ENCODE measurements around the gene KRTAP13-4.

The KRTAP13-4 gene, protein sequence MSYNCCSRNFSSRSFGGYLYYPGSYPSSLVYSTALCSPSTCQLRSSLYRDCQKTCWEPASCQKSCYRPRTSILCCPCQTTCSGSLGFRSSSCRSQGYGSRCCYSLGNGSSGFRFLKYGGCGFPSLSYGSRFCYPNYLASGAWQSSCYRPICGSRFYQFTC

DNA sequence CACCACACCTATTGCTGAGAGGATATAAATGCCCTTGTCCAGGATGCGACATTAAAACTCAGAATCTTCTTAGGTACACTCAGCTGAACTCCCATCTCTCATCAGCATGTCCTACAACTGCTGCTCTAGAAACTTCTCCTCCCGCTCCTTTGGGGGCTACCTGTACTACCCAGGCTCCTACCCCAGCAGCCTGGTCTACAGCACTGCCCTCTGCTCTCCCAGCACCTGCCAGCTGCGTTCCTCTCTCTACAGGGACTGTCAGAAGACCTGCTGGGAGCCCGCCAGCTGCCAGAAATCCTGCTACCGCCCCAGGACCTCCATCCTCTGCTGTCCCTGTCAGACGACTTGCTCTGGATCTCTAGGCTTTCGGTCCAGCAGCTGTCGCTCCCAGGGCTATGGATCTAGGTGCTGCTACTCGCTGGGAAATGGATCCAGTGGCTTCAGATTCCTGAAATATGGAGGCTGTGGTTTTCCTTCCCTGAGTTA, at the start of gene KRTAP13-4:
Gene KRTAP13-4 (plus strand): TSS at position 51 of the 486 bp plus-strand sequence. CDS start 56 bp downstream, at position 107.
- no peak for DNase-seq (ENCODE audit: low read depth)

DNA sequence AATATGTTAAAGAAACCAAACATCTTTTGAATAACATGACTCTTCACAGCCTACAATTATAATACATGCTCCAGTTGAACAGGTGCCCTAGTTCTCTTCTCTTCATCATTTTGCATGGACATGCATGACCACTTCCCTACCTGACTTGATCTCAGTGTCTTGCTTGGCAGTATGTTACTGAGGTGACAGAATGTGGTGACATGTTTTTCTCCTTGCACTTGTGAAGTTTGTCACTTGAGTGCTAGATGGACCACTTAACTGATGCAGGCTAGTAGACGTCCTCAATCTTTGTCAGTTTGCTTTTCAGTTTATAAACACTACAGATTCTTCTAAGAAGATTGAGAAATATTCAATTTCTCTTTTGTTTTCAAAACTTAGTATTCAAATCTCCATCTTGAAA, 47.8 kb upstream of the KRTAP13-4 start:
- no peak for DNase-seq (ENCODE audit: low read depth)

DNA sequence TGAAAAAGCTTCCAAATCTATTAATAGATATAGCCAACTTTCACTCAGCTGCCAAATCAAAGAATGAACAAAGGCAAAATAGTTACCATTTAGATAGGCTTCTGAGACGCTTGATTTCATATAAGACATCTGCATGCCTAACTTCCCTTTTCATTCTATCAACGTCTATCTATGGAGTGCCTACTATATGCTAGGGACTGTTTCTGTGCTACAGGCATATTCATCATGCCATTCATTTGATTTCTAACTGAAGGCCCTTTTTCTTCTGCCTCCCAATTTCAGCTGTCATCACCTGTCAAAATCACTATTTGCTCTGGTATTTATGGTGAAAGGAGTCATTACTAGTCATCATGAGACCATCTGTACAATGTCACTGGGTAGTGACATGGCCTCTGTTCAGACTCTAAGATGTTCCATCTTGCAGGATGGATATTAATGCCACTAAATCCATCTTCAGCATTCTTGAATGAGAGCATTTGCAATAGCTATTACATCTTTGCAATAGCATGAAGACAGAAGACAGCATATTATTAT, 38.5 kb upstream of the KRTAP13-4 start:
- DNase-seq (ENCODE audit: low read depth): no peak

DNA sequence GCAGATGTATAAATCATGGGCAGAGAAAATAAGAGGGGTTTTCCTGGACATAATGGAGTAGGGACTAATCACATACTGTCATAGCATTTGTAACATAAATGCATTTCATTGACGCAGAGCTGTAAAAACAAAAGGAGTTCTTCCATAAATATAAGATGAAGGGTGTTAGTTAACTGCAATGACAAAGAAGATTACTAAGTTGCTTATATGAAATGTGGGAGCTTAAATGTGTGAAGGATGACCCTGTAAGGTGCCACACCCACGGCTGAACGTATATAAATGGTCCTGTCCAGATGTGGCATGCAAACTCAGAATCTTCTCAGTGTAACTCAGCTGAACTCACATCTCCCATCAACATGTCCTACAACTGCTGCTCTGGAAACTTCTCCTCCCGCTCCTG, 34.3 kb upstream of the KRTAP13-4 start, which contains the start of gene KRTAP13-1:
Gene KRTAP13-1 (plus strand): TSS at position 301 of the 400 bp plus-strand sequence. CDS start 56 bp downstream, at position 357.
- no peak for DNase-seq (ENCODE audit: low read depth)

DNA sequence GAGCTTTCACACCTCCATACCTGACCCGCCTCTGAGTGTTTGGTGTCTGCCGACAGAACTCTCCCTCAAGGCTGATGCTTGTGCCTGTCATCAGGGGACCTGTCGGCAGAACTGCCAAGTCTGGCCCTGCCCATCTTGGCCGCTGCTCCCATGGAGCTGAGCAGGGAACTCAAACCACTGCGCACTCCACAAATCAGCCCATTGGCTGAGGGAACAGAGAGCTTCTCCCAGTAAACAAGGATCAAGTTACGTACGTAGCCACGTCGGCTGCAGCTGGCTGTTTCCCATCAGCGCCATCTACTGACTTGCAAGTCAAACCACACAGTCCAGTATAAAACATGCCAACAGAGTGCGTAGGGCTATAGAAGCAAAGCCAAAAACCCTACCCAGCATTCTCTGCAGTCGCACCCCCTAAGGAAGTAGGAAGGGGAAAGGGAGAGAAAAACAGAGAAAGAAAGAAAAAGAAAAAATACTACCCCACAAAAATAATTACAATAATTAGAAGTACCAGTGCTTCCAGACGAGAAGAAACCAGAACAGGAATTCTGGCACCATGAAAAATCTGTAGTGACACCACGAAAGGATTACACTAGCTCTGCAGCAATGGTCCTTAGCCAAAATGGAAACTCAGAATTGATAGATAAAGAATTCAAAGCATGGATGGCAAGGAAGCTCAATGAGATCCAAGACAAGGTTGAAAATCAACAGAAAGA, 21.1 kb upstream of the KRTAP13-4 start:
- peak; percentile 4 for DNase-seq (ENCODE audit: low read depth)

DNA sequence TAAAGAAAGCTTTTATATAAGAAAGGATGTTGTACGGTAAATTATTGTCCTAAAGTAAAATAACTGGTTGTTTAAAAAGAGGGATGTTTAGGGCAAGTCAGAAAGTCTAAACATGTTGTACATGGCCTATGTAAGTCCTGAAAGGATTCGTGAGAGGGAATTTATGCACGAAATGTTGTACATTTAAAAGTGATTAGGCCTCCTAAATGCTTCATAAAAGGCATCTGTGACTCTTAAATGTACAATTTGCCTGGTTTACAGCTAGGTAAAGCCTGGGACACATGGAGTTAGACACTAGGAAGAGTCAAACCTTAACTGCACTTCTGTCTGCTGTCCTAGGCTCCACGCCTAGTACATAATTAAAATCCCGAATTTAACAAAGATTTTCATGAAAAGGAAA, 14.0 kb upstream of the KRTAP13-4 start:
- no peak for DNase-seq (ENCODE audit: low read depth)

DNA sequence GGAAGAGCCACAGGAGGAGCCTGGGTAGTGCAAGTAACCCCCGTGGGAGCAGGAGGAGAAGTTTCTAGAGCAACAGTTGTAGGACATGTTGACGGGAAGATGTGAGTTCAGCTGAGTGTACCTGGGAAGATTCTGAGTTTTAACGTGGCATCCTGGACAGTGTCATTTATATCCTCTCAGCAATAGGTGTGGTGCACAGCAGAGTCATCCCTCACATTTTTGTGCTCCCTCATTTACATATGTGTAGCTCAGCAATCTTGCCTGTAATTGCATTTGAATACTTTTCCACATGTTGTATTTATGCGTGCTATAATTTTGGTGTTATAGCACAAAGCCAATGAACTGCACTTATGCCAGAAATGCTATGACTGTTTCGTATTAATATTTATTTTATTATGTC, 4.2 kb upstream of the KRTAP13-4 start, which contains the start of gene KRTAP13-3:
Gene KRTAP13-3 (minus strand): TSS at position 101 of the 400 bp plus-strand sequence. CDS start 14 bp downstream, at position 87.
- DNase-seq (ENCODE audit: low read depth): no peak

DNA sequence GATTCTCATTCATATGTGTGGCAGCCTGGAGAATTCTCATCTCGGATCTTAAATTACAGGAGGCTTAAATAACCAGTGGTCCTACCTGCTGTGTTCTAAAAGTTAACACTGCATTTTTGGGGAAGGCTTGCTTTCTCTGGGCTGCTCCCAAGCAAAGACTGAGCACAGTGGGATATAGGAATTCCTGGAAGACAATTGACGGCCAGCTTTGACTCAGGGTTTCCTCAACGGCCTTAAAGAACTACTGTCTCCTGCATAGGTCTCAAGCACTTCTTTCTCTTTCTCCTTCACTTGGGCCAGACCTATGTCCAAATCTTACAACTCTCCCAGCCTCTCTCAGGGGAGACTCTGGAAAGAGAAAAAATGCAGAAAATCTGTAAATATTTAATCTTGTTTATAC, 3.3 kb upstream of the KRTAP13-4 start:
- no peak for DNase-seq (ENCODE audit: low read depth)

DNA sequence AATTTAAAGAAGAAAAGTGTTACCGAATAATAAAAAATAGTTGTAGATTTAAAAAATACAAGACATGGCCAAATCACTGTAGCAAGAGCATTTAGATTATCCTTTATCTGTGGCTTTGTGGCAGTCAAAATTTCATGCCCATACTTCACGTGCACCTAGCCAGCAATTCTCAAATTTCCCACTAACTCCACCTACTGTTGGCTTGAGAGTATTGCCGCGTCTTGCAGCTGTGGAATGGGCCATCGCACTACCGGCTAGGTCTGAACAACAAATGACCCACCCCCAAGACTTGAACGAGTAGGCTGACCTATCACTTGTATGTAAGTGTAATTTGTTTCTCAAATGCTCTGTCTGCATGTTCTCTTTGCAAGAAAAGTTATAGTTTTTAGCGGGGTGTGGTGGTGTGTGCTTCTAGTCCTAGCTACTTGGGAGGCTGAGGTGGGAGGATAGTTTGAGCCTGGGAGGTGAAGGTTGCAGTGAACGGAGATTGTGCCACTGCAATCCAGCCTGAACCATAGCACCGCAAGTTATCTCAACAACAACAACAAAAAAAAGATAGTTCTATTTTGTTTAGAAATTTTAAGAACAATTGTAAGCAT, 4.1 kb downstream of the KRTAP13-4 start:
- DNase-seq (ENCODE audit: low read depth): peak; percentile 31

DNA sequence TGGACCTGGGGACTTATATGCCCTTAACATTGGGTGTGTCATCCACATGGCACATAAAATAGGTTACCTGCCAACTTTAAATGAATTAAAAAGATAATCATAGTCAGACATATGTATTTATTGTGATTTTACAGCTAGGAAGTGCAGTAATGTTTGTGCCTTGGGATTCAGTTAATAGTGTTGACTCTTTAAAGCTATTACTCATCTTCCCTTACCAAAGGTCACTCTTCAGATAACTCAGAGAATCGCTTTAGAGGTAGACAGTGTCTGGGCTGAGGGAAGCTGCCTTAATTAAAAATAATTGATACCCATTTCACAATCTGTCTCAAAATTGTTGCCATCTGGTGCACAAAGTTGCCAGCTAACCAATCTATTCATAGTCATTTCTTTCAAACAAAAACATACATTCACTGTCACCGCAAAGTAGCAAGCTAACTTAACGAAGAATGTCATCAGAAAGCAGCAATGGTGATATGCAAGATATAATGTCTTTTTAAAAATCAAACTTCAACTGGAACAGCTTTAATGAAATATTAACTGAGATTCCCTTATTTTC, 7.1 kb downstream of the KRTAP13-4 start:
- DNase-seq (ENCODE audit: low read depth): no peak

DNA sequence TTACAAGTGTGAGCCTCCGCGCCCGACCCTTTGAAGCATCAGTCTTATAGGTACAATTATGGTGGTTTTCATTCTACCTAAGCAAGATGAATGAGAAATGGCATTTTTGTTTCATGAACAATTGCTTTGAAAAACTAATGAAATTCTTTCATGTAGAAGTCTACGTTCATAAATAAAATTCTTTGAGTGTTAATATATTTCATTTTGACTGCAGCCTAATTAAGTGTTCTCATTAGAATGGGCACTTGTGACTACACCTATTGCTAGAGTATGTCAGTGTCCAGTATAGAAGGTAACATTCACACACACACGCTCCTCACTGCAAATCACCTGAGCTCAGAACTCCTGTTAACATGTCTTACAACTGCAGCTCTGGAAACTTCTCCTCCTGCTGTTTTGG, 10.0 kb downstream of the KRTAP13-4 start, which contains the start of gene KRTAP15-1:
Gene KRTAP15-1 (plus strand): TSS at position 301 of the 400 bp plus-strand sequence. CDS start 53 bp downstream, at position 354.
- DNase-seq (ENCODE audit: low read depth): no peak

DNA sequence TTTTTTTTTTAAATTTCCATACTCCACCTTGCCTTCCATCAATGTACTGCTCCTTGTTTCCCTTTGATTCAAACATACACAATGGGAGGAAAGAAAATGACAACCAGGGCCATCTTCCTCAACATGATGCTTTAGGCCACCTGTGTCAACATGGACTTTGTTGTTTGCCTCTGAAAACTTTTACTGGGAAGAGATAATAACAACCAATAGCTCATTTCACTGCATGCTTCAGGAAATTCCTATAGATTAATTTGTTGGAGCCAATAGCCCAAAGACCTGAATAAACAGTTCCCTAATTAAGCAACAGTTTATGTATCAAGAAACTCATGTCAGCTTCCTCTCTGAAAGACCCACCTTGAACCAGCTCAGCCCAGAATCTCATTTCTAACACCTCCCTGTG, 13.2 kb downstream of the KRTAP13-4 start:
- DNase-seq (ENCODE audit: low read depth): no peak

DNA sequence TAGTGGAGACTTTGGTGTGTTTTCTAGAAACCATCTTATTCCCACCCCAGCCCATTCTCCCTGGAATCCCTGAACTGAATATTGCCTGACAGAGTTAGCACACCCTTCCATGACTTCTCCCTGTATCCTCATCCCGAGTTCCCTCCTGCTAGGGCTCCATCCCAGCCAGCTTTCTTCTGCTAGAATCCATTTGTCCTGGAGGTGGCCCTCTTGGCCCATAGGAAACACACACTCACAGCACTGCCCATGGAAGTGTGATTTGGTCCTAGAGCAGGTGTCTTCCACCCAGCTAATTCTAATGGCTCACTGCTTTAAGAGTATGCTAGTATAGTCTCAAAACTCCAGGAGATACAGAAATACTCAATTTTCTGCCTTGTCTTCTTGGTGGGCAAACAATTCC, 14.2 kb downstream of the KRTAP13-4 start:
- no peak for DNase-seq (ENCODE audit: low read depth)

DNA sequence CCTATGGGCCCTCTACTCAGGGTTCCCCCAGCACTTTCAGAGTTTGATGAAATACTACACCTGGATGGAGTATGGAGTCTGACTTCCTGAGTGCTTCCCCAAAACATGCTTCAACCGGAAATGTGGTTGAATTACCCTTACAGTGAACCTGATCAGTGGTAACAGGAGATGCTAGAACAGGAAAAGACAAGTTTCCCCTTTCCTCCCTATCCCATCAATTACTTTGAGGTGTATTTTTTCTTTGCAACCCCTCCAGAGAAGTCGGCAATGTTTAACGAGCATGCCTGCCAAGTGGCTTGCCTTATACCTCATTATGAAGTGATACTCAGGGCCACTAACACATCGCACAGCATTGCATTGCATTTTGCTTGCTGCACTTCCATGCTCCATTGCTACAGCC, 17.0 kb downstream of the KRTAP13-4 start:
- no peak for DNase-seq (ENCODE audit: low read depth)

DNA sequence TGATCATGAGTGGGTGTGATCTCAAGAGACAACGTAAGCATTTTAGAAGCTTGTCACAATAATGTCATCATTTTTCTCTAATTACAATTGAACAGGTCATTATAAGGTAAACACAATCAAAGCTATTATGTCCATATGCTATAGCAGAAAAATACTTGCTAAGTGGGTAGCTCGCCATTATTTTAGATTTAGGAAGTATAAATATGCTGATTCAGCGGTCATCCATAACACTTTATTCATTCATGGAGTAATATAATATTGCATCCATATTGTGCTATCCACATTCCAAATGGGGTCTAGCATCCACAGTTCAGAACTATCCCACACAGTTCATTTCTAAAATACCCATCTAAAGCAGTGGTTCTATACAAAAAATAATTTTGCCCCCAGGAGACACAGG, 18.5 kb downstream of the KRTAP13-4 start:
- no peak for DNase-seq (ENCODE audit: low read depth)

DNA sequence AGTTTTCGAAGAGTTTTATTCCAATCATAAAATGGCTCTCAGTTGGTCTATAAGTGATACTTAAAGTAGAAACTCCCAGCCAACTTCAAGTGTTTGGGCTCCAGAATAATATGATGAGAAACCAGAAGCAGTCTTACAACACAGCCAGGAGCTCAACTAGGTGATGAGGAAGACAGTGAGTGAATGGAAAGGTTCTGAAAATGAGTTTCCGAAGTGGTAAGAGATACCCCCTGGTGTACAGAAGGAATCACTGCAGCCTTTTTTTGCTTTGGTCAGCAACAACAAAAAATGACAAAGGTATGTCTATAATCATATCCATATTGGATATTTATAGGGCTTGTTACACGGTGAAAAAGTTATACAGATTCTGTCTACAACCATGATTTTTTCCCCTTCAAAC, 33.7 kb downstream of the KRTAP13-4 start:
- DNase-seq (ENCODE audit: low read depth): no peak

DNA sequence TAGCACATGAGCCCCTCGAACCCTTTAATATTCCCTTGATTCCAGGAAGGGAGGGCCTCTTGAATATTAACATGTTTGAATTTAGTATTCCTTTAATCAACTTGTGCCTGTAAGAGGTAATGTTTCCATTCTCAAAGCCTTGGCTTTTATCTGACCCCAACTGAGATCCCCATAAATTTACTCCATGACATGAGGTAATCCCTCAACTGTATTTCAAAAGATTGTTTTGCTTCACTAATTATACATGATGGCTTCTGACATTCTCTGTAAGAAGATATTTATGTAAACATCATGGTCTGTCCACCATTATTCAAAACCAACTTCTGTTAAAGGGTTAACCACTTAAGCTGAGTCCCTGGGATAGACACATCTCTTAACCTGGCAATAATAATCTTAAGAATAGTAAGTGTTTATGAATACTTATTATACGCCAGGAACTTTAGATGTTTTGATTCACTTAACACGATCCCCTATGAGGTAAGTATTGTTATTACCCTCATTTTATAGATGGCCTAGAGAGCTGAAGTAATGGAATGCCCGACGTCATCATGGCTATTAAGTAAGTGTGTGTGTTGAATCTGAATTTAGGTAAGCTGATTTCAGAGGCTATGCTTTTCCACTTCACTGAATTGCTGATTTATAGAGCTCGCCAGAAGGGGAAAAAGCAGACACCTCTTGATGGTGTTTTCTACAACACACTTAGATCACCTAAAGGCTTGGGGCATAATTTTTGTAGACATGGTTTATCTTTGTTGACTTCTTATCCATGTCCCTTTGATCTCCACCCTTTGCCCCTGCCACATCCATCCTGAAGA, 39.1 kb downstream of the KRTAP13-4 start:
- DNase-seq (ENCODE audit: low read depth): no peak

DNA sequence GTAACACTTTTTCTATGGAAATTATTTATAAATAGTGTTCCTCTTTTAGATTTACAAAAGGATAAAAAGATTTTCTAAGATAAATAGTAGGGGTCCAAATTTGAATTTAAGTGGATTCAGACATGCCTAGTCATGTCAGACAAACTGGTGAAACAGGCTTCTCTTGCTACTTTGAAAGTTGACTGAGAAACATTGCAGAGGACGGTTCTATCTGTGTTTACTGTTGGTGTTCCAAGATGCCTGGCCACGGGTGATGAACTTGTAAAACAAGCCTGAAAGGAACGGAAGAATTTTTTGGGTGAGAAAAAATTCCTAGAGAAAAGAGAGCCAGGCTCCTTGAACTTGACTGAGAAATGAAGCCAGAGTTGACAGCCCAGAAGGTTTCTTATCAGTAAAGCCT, 48.0 kb downstream of the KRTAP13-4 start:
- DNase-seq (ENCODE audit: low read depth): no peak

DNA sequence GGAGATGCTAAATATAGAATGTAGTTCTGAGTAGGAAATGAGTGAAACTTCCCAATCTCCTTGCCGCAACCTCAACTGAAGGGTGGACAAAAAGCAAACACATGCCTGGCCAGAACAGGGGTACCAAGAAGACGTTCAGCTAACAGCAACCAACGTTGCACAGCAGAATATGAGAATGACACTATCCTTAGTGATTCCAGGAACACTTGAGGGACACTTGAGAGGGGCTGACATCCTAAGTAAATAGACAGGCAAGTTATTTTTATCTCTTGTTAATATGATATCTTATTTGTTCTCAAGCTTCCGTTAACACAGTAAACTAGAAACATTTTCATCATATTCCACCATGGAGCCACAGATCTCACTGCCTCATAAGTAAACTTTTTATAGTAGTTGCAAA, 49.2 kb downstream of the KRTAP13-4 start:
- DNase-seq (ENCODE audit: low read depth): no peak

DNA sequence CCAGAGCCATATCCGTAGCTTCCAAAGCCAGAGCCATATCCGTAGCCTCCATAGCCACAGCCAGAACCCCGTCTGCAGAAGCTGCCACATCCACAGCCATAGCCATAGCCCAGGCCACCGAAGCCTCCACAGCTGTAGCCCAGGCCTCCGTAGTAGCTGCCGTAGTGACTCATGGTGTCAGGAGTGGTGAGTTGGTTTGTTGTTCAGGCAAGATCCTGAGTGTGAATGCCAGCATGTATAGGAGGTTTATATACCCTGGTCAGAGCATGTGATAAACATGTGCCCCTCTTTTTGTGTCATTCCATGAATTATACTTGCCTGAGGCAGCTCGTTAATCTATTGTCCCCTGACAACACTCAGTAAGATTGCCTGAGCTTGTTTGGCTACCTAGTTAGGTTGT, 50.1 kb downstream of the KRTAP13-4 start, which contains the start of gene KRTAP19-1:
Gene KRTAP19-1 (minus strand): TSS at position 223 of the 400 bp plus-strand sequence. CDS start 50 bp downstream, at position 173.
- no peak for DNase-seq (ENCODE audit: low read depth)
